ENCODE measurements around the gene SH3PXD2A.

SH3PXD2A gene

GRCh38 chr10:103757531-103758293 is 97.7 kb downstream of the SH3PXD2A start:
- Histone ChIP-seq H3K9ac (no peak overlapping the region), H2AFZ (no peak overlapping the region), H3K27me3 (ENCODE audit: control insufficient read depth, insufficient read depth, low read length) (no peaks in the 10 kb centered on the region), H3K4me1 (peaks cover 2% of the 10 kb centered on the region), H3K79me2 (no peaks in the 10 kb centered on the region), H3K9me3 (ENCODE audit: control insufficient read depth, low read length) (no peaks in the 10 kb centered on the region), H3K36me3 (ENCODE audit: control insufficient read depth, insufficient read depth, low read length) (no peaks in the 10 kb centered on the region), H3K4me2 (ENCODE audit: low read length) (no peak overlapping the region), H3K4me3 (ENCODE audit: low read depth, low read length) (no peak overlapping the region), H3K27ac (no peak overlapping the region)
- TF ChIP-seq, protein P1, sequence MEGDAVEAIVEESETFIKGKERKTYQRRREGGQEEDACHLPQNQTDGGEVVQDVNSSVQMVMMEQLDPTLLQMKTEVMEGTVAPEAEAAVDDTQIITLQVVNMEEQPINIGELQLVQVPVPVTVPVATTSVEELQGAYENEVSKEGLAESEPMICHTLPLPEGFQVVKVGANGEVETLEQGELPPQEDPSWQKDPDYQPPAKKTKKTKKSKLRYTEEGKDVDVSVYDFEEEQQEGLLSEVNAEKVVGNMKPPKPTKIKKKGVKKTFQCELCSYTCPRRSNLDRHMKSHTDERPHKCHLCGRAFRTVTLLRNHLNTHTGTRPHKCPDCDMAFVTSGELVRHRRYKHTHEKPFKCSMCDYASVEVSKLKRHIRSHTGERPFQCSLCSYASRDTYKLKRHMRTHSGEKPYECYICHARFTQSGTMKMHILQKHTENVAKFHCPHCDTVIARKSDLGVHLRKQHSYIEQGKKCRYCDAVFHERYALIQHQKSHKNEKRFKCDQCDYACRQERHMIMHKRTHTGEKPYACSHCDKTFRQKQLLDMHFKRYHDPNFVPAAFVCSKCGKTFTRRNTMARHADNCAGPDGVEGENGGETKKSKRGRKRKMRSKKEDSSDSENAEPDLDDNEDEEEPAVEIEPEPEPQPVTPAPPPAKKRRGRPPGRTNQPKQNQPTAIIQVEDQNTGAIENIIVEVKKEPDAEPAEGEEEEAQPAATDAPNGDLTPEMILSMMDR (IDR thresholded peaks at IDR 0.05), result no peak

DNA sequence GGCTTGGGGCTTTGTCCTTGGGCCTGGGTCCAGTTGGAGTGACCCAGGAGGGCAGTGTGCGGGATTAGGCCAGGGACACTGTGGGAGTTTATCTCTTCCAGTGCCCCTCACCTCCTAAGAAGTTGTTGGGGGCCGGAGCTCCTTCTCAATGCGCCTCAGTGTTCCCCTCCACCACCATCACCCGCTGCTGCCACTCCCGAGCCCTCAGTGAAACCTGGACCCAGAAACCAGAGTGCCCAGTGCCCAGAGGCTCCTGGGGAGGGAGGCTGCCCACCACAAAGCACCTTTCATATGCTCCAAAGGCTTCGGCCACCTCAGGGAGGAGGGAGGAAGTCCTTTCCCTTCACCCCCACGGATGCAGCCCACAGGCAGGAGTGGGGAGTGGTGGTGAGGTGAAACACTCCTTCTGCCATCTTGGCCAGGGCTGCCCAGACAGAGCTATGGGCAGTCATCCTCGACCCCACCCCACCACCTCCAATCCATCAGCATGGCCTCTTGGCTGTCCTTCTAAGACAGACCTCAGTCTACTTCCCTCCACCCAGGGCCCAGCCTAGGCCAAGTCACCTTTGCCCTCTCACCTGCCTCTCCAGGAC is 99.0 kb downstream of the SH3PXD2A start:
- TF ChIP-seq, protein P1 (IDR thresholded peaks at IDR 0.05), result no peak
- peaks cover 2% of the 10 kb centered on the region for H3K4me1 ChIP-seq

DNA sequence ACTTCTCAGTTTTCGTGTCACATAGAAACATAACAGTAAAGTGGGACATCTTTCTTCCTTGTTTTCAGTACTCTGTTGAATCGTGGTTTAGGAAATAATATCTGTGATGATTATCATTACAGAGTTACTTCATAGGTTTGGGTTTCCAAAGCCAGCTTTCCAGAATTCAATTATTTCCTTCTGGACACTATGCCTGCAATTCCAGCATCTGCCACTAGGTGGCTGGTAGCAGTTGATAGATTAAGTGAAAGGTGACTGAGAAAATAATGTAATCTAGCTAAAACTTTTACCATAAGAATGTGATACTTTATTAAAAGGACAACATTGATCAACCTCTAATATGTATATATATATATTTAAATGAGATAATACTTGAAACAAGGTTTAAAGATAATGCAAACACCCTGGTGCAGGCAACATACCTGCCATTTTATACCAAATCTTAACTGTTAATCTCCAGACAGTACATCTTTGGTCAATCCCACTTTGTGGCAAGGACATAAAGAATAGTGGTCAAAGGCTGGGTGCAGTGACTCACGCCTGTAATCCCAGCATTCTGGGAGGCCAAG is 102.6 kb downstream of the SH3PXD2A start:
- H3K79me2 ChIP-seq, result no peaks in the 10 kb centered on the region
- H3K9ac ChIP-seq, result no peak overlapping the region
- H2AFZ ChIP-seq, result no peak overlapping the region
- H3K27ac ChIP-seq, result no peak overlapping the region
- H3K4me1 ChIP-seq, result no peaks in the 10 kb centered on the region
- H3K36me3 ChIP-seq (ENCODE audit: control insufficient read depth, insufficient read depth, low read length), result no peaks in the 10 kb centered on the region
- H3K27me3 ChIP-seq (ENCODE audit: control insufficient read depth, insufficient read depth, low read length), result no peaks in the 10 kb centered on the region
- H3K4me2 ChIP-seq (ENCODE audit: low read length), result no peak overlapping the region
- H3K4me3 ChIP-seq (ENCODE audit: low read depth, low read length), result no peak overlapping the region
- no peaks in the 10 kb centered on the region for H3K9me3 ChIP-seq (ENCODE audit: control insufficient read depth, low read length)
- TF ChIP-seq, protein P1 (IDR thresholded peaks at IDR 0.05), result peak; percentile 62

More for the DNA sequence above, 99.0 kb downstream of the SH3PXD2A start:
- Histone ChIP-seq H3K4me3 (ENCODE audit: low read depth, low read length) (no peak overlapping the region), H3K36me3 (ENCODE audit: control insufficient read depth, insufficient read depth, low read length) (no peaks in the 10 kb centered on the region), H3K27me3 (ENCODE audit: control insufficient read depth, insufficient read depth, low read length) (no peaks in the 10 kb centered on the region), H3K79me2 (no peaks in the 10 kb centered on the region), H3K27ac (no peak overlapping the region), H3K9me3 (ENCODE audit: control insufficient read depth, low read length) (no peaks in the 10 kb centered on the region), H3K9ac (no peak overlapping the region), H2AFZ (no peak overlapping the region), H3K4me2 (ENCODE audit: low read length) (no peak overlapping the region)

DNA sequence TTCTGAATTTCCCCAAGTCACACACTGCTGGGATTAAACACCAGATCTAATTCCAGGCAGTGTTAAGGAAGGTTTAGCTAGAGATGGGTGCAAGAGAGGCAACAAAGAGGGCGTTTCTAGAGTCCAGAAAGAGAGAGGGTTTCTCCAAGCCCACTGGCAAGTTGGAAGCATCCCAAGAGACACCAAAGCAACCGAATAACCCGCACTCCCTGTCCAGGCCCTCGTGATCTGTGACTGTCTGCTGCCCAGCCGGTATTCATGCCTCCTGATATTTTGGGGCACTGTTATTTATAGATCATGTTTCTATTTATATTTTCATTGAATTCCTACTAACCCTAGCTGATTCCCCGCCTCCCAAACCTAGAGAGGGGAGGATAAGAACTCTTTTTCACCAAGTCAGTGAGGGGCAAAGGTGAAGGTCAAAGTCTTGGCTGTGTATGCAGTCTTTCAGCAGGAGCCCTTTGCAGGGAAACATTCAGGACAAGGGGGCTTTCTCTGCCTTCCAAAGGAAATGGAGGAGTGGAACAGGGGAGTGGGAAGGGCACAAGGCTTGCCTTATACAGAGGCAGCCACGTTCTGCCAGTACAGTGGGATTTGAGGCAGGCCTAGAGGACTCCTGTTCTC is 103.6 kb downstream of the SH3PXD2A start:
- Histone ChIP-seq H2AFZ (no peak overlapping the region), H3K4me1 (no peaks in the 10 kb centered on the region), H3K27me3 (ENCODE audit: control insufficient read depth, insufficient read depth, low read length) (no peaks in the 10 kb centered on the region), H3K9ac (no peak overlapping the region), H3K4me2 (ENCODE audit: low read length) (no peak overlapping the region), H3K4me3 (ENCODE audit: low read depth, low read length) (no peak overlapping the region), H3K9me3 (ENCODE audit: control insufficient read depth, low read length) (no peaks in the 10 kb centered on the region), H3K36me3 (ENCODE audit: control insufficient read depth, insufficient read depth, low read length) (no peaks in the 10 kb centered on the region), H3K79me2 (no peaks in the 10 kb centered on the region), H3K27ac (no peak overlapping the region)
- TF ChIP-seq, protein P1 (IDR thresholded peaks at IDR 0.05), result no peak

Data from parathyroid adenoma (tissue), 2 donors.